GM12878 (cell line): Measurements from ENCODE around the gene RNASE9. TPM values are rescaled to one million over a fixed set of nuclear protein-coding genes. Genes with fewer than 3 reads are reported as not detected.

Source experiments
- ATF7 ChIP-seq: fragments of 450-650 bp; IDR thresholded peaks from 2 replicates; pipeline ENCODE4 v1.6.1; 2016; ENCODE audit warnings: low read depth, mild to moderate bottlenecking
- BACH1 ChIP-seq: fragments of 450-650 bp; IDR thresholded peaks from 2 replicates; pipeline ENCODE4 v1.6.1; 2017; ENCODE audit warnings: mild to moderate bottlenecking, borderline replicate concordance
- CBFB ChIP-seq: IDR thresholded peaks from 2 replicates; pipeline ENCODE4 v1.6.1; 2016; ENCODE audit warnings: antibody characterized with exemption, low read depth
- CHD1 ChIP-seq: IDR thresholded peaks from 2 replicates; pipeline ENCODE4 v1.6.1; 2012; ENCODE audit warnings: low read depth, low read length, improper control_type of control experiment
- DPF2 ChIP-seq: fragments of 450-650 bp; IDR thresholded peaks from 2 replicates; pipeline ENCODE4 v1.6.1; 2017; ENCODE audit warnings: mild to moderate bottlenecking
- EGR1 ChIP-seq, 2 experiments: IDR thresholded peaks; 1 replicate in 1 of 2; 2 replicates in 1 of 2; pipeline ENCODE4 v1.6.1; 2011 to 2012; ENCODE audit warnings: low read depth in 2 of 2, low read length in 2 of 2, borderline replicate concordance in 1 of 2, mild to moderate bottlenecking in 1 of 2, moderate library complexity in 1 of 2
- ETV6 ChIP-seq, 2 experiments: fragments of 450-650 bp in 1 of 2; IDR thresholded peaks in 1 of 2; conservative IDR thresholded peaks in 1 of 2; 2 replicates each; pipeline ENCODE4 v1.6.1; 2014; ENCODE audit warnings: antibody characterized with exemption in 1 of 2, borderline replicate concordance in 1 of 2, low read depth in 1 of 2, mild to moderate bottlenecking in 1 of 2, moderate library complexity in 1 of 2
- HCFC1 ChIP-seq: fragments of 150-350 bp; IDR thresholded peaks from 2 replicates; pipeline ENCODE4 v1.6.1; 2014; ENCODE audit warnings: low read length
- IRF4 ChIP-seq: IDR thresholded peaks from 2 replicates; pipeline ENCODE4 v1.6.1; 2011; ENCODE audit warnings: low read depth, low read length
- KAT2A ChIP-seq: conservative IDR thresholded peaks from 2 replicates; pipeline ENCODE4 v1.6.1; 2011; ENCODE audit warnings: low read depth, low read length; ENCODE audit not compliant: control insufficient read depth
- NFXL1 ChIP-seq: fragments of 450-650 bp; IDR thresholded peaks from 2 replicates; pipeline ENCODE4 v1.6.1; 2017; ENCODE audit warnings: antibody characterized with exemption, mild to moderate bottlenecking, borderline replicate concordance
- RUNX3 ChIP-seq: IDR thresholded peaks from 2 replicates; pipeline ENCODE4 v1.6.1; 2012; ENCODE audit warnings: low read length, inconsistent platforms
- SMARCA5 ChIP-seq: fragments of 450-650 bp; IDR thresholded peaks from 2 replicates; pipeline ENCODE4 v1.6.1; 2017; ENCODE audit warnings: mild to moderate bottlenecking
- SP1 ChIP-seq: IDR thresholded peaks from one replicate; pipeline ENCODE4 v1.6.1; 2011; ENCODE audit warnings: low read depth, low read length
- SRF ChIP-seq, 2 experiments: IDR thresholded peaks; 2 replicates each; pipeline ENCODE4 v1.6.1; 2011; ENCODE audit warnings: low read depth in 2 of 2, low read length in 2 of 2, mild to moderate bottlenecking in 1 of 2, moderate library complexity in 1 of 2
- SUPT20H ChIP-seq: IDR thresholded peaks from 2 replicates; pipeline ENCODE4 v1.6.1; 2011; ENCODE audit warnings: low read depth, mild to moderate bottlenecking, low read length, moderate library complexity, borderline replicate concordance; ENCODE audit not compliant: control insufficient read depth
- TBL1XR1 ChIP-seq: IDR thresholded peaks from 2 replicates; pipeline ENCODE4 v1.6.1; 2012; ENCODE audit warnings: low read depth, low read length, improper control_type of control experiment
- polyA plus RNA-seq, 11 experiments: library from polyadenylated mRNA; depleted of rRNA in 4 of 11; unstranded in 6 of 11; stranded (reverse) in 5 of 11; fragments of >200 nt; fragmentation: Nextera tagmentation in 4 of 11; fragmentation: Illumina TruSeq in 1 of 11; extraction: Ambion mirVana in 4 of 11; extraction: Trizol in 1 of 11; gene quantifications; 1 replicate in 1 of 11; 2 replicates in 10 of 11; pipeline versions ENCODE4 v1.2.1 to v1.2.3, GENCODE V29; 2011 to 2016; ENCODE audit warnings: inconsistent platforms in 2 of 11, missing spikeins in 2 of 11, low read depth in 1 of 11
- total RNA-seq, 4 experiments: library from RNA; depleted of rRNA in 3 of 4; stranded (reverse); fragments of >200 nt in 3 of 4; fragmentation: Illumina TruSeq in 1 of 4; extraction: Trizol in 1 of 4; gene quantifications; 2 replicates each; pipeline versions ENCODE4 v1.2.1 to v1.2.3, GENCODE V29; 2013 to 2021
- TF ChIP-seq, protein P1 (sequence below), 3 experiments: IDR thresholded peaks in 2 of 3; conservative IDR thresholded peaks in 1 of 3; 2 replicates each; pipeline ENCODE4 v1.5.1; 2011; ENCODE audit warnings: low read depth in 3 of 3, low read length in 3 of 3, mild to moderate bottlenecking in 3 of 3, control low read depth in 2 of 3, moderate library complexity in 2 of 3, inconsistent platforms in 1 of 3, mixed read lengths in 1 of 3; ENCODE audit not compliant: control insufficient read depth in 2 of 3, insufficient read depth in 1 of 3; ENCODE audit errors: extremely low read depth in 1 of 3
- TF ChIP-seq, protein P2 (sequence below): fragments of 450-650 bp; IDR thresholded peaks from 2 replicates; pipeline ENCODE4 v1.6.1; 2014; ENCODE audit warnings: mild to moderate bottlenecking
- TF ChIP-seq, protein P3 (sequence below): fragments of 450-650 bp; IDR thresholded peaks from 2 replicates; pipeline ENCODE4 v1.6.1; 2016; ENCODE audit warnings: mild to moderate bottlenecking
- TF ChIP-seq, protein P4 (sequence below): IDR thresholded peaks from 2 replicates; pipeline ENCODE4 v1.6.1; 2011; ENCODE audit warnings: borderline replicate concordance, low read depth, mild to moderate bottlenecking, moderate library complexity, low read length; ENCODE audit not compliant: insufficient read depth, poor library complexity, severe bottlenecking
- TF ChIP-seq, protein P5 (sequence below): fragments of 450-650 bp; IDR thresholded peaks from 2 replicates; pipeline ENCODE4 v1.6.1; 2016; ENCODE audit warnings: mild to moderate bottlenecking

RNASE9 gene
- total and polyA plus RNA-seq, 10 of the 15 experiments (the other 5 are each of a cell fraction or from before 2014, with no cell fraction given), result not detected

DNA sequence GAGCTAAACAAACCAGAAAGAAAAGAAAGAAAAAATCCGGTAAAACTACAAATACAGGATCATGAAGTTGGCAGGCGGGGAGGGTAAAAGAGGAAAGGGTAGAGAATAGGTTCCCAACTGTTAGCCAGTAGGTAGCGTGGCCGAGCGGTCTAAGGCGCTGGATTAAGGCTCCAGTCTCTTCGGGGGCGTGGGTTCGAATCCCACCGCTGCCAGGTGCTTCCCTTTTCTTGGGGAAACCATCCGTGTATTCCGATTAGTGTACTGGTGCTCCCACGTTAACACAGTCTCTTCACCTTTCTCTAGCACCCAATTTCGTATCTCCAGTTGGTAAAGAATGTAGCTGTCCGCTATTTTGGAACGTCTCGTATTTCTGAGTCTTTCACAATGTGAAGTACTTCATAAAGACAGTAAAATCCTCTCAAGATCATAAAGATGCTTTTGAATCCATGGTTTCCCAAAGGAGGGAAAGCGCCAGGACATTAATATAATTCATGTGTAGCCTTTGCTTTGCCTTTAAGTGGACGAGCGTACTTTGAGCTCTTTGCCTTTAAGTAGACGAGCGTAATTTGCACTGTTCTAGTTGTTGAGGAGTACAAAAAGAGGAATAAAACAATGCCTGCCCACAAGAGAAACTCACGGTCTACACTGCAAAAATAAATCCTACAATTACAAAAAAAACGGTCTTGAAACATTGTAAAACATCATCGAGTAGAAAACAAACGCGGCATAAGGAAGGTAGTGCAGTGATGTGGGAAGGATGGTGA is 49.3 kb upstream of the RNASE9 start (continued):
- TF ChIP-seq, protein P1, sequence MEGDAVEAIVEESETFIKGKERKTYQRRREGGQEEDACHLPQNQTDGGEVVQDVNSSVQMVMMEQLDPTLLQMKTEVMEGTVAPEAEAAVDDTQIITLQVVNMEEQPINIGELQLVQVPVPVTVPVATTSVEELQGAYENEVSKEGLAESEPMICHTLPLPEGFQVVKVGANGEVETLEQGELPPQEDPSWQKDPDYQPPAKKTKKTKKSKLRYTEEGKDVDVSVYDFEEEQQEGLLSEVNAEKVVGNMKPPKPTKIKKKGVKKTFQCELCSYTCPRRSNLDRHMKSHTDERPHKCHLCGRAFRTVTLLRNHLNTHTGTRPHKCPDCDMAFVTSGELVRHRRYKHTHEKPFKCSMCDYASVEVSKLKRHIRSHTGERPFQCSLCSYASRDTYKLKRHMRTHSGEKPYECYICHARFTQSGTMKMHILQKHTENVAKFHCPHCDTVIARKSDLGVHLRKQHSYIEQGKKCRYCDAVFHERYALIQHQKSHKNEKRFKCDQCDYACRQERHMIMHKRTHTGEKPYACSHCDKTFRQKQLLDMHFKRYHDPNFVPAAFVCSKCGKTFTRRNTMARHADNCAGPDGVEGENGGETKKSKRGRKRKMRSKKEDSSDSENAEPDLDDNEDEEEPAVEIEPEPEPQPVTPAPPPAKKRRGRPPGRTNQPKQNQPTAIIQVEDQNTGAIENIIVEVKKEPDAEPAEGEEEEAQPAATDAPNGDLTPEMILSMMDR (IDR thresholded peaks at IDR 0.05 in 2 of 3, conservative IDR thresholded peaks at IDR 0.05 in 1 of 3; ENCODE audit: control insufficient read depth in 2 of 3, extremely low read depth in 1 of 3, insufficient read depth in 1 of 3, low read depth in 3 of 3, low read length in 3 of 3), result no peak
- TF ChIP-seq ETV6 (conservative IDR thresholded peaks at IDR 0.05 in 1 of 2, IDR thresholded peaks at IDR 0.05 in 1 of 2; ENCODE audit: borderline replicate concordance in 1 of 2, low read depth in 1 of 2) (no peak), RUNX3 (peak; percentile 57), TBL1XR1 (peak; percentile 74), CHD1 (no peak), KAT2A (no peak), BACH1 (no peak), EGR1 (IDR thresholded peaks at IDR 0.05; ENCODE audit: borderline replicate concordance in 1 of 2, low read depth in 2 of 2, low read length in 2 of 2) (no peak), HCFC1 (no peak), NFXL1 (no peak), SMARCA5 (peak; percentile 49; the same call in 1 of the 2 replicates), CBFB (no peak), DPF2 (no peak), SP1 (no peak), ATF7 (no peak), SRF (IDR thresholded peaks at IDR 0.05; ENCODE audit: low read depth in 2 of 2, low read length in 2 of 2) (no peak), IRF4 (no peak), SUPT20H (no peak)
- TF ChIP-seq, protein P2, sequence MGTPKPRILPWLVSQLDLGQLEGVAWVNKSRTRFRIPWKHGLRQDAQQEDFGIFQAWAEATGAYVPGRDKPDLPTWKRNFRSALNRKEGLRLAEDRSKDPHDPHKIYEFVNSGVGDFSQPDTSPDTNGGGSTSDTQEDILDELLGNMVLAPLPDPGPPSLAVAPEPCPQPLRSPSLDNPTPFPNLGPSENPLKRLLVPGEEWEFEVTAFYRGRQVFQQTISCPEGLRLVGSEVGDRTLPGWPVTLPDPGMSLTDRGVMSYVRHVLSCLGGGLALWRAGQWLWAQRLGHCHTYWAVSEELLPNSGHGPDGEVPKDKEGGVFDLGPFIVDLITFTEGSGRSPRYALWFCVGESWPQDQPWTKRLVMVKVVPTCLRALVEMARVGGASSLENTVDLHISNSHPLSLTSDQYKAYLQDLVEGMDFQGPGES, result no peak
- TF ChIP-seq, protein P3, sequence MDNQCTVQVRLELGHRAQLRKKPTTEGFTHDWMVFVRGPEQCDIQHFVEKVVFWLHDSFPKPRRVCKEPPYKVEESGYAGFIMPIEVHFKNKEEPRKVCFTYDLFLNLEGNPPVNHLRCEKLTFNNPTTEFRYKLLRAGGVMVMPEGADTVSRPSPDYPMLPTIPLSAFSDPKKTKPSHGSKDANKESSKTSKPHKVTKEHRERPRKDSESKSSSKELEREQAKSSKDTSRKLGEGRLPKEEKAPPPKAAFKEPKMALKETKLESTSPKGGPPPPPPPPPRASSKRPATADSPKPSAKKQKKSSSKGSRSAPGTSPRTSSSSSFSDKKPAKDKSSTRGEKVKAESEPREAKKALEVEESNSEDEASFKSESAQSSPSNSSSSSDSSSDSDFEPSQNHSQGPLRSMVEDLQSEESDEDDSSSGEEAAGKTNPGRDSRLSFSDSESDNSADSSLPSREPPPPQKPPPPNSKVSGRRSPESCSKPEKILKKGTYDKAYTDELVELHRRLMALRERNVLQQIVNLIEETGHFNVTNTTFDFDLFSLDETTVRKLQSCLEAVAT, result no peak
- TF ChIP-seq, protein P4, sequence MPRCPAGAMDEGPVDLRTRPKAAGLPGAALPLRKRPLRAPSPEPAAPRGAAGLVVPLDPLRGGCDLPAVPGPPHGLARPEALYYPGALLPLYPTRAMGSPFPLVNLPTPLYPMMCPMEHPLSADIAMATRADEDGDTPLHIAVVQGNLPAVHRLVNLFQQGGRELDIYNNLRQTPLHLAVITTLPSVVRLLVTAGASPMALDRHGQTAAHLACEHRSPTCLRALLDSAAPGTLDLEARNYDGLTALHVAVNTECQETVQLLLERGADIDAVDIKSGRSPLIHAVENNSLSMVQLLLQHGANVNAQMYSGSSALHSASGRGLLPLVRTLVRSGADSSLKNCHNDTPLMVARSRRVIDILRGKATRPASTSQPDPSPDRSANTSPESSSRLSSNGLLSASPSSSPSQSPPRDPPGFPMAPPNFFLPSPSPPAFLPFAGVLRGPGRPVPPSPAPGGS, result no peak
- TF ChIP-seq, protein P5, sequence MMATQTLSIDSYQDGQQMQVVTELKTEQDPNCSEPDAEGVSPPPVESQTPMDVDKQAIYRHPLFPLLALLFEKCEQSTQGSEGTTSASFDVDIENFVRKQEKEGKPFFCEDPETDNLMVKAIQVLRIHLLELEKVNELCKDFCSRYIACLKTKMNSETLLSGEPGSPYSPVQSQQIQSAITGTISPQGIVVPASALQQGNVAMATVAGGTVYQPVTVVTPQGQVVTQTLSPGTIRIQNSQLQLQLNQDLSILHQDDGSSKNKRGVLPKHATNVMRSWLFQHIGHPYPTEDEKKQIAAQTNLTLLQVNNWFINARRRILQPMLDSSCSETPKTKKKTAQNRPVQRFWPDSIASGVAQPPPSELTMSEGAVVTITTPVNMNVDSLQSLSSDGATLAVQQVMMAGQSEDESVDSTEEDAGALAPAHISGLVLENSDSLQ, result no peak
